Esophagus squamous epithelium (tissue), 5 donors: Measurements from ENCODE around the gene TBC1D1. TPM values are rescaled to one million over a fixed set of nuclear protein-coding genes. Genes with fewer than 3 reads are reported as not detected.

Experiments
- DNase-seq: peaks from one replicate; lab custom pipeline; 2025; lab: John Stamatoyannopoulos, UW
- H3K27ac ChIP-seq, 4 donors: fragments of 200-600 bp; sonication (generic); one replicate each; pipeline ENCODE4 v1.5.1; 2016 to 2019; ENCODE audit warnings: mild to moderate bottlenecking in 1 of 4
- H3K27me3 ChIP-seq, 4 donors: fragments of 200-600 bp; sonication (generic); 1 replicate in 3 of 4; 2 replicates in 1 of 4; pipeline versions ENCODE4 v1.5.1 to v1.6.0; 2017 to 2021; ENCODE audit warnings: antibody characterized with exemption in 1 of 4
- H3K36me3 ChIP-seq, 3 donors: fragments of 200-600 bp; sonication (generic); one replicate each; pipeline ENCODE4 v1.5.1; 2016 to 2019
- H3K4me1 ChIP-seq, 3 donors: fragments of 200-600 bp; sonication (generic); one replicate each; pipeline ENCODE4 v1.5.1; 2017 to 2019
- H3K4me3 ChIP-seq, 4 donors: fragments of 200-600 bp; sonication (generic); 1 replicate in 3 of 4; 2 replicates in 1 of 4; pipeline ENCODE4 v1.5.1; 2016 to 2019; ENCODE audit warnings: mild to moderate bottlenecking in 2 of 4, moderate library complexity in 1 of 4
- H3K9me3 ChIP-seq, 3 donors: fragments of 200-600 bp; sonication (generic); one replicate each; pipeline ENCODE4 v1.5.1; 2016 to 2019
- POLR2A ChIP-seq, 4 donors: fragments of 450-650 bp; IDR thresholded peaks; one replicate each; pipeline ENCODE4 v1.6.1; 2017; ENCODE audit warnings: antibody characterized with exemption in 4 of 4, mild to moderate bottlenecking in 4 of 4, moderate library complexity in 3 of 4
- WGBS, 2 donors: methylation state at CpG; one replicate each; pipeline ENCODE4 v1.1.5; 2018; 5-methylcytosine and 5-hydroxymethylcytosine counted together
- intact Hi-C: fragments of 100-400 bp; cut with DNase I; formaldehyde crosslinking; loops from one replicate; pipeline ENCODE4 v1.15.0; 2022
- total RNA-seq, 4 donors: library from RNA; depleted of rRNA; stranded (reverse); fragments of >200 nt; gene quantifications; one replicate each; pipeline ENCODE4 v1.1.0, GENCODE V29; 2016
- TF ChIP-seq, protein P1 (sequence below), 6 experiments: fragments of 450-650 bp in 4 of 6; fragments of 200-600 bp in 2 of 6; sonication (generic) in 2 of 6; IDR thresholded peaks; one replicate each; pipeline ENCODE4 v1.5.1; 2016 to 2019; ENCODE audit warnings: antibody characterized with exemption in 6 of 6, mild to moderate bottlenecking in 4 of 6, moderate library complexity in 4 of 6
- donor health status: DM: yes; HTN: yes; CAD: no.

Gene TBC1D1
- total RNA-seq, 4 donors from 2014 or later, result 6.9 to 44.6 (median 25.6) TPM

DNA sequence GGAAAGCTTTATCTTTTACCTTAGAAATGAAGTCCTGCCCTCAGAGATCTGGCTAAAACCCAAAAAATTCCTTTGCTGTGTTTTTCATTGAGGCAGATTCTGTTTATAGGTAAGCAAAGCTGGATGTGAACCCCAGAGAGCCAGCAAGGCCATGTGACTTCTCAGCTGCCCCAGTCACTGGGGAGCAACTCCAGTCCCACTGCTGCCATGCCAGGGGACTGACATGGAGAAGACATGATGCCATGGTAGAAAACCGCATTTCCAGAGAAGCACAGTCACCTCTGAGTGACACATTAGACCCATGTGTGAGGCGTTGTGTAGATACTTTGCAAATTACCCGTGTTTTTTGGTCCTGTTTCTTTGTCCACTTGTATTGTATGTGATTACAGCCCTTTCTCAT lies 114.8 kb downstream of the TBC1D1 start:
- Histone ChIP-seq H3K27me3 (no peaks in the 10 kb centered on the region), H3K36me3 (no peaks in the 10 kb centered on the region), H3K27ac (no peak overlapping the region), H3K4me3 (no peak overlapping the region), H3K9me3 (no peaks in the 10 kb centered on the region), H3K4me1 (peaks cover 0 to 48% (median 10%) of the 10 kb centered on the region in 3 donors)
- intact Hi-C loops, result no loop called here
- 80 to 87% methylated on average over 3 of the region's 3 CpGs for WGBS, 2 donors
- DNase-seq, result no peak
- TF ChIP-seq POLR2A (IDR thresholded peaks at IDR 0.05), result no peak
- TF ChIP-seq, protein P1, sequence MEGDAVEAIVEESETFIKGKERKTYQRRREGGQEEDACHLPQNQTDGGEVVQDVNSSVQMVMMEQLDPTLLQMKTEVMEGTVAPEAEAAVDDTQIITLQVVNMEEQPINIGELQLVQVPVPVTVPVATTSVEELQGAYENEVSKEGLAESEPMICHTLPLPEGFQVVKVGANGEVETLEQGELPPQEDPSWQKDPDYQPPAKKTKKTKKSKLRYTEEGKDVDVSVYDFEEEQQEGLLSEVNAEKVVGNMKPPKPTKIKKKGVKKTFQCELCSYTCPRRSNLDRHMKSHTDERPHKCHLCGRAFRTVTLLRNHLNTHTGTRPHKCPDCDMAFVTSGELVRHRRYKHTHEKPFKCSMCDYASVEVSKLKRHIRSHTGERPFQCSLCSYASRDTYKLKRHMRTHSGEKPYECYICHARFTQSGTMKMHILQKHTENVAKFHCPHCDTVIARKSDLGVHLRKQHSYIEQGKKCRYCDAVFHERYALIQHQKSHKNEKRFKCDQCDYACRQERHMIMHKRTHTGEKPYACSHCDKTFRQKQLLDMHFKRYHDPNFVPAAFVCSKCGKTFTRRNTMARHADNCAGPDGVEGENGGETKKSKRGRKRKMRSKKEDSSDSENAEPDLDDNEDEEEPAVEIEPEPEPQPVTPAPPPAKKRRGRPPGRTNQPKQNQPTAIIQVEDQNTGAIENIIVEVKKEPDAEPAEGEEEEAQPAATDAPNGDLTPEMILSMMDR (IDR thresholded peaks at IDR 0.05), result no peak

DNA sequence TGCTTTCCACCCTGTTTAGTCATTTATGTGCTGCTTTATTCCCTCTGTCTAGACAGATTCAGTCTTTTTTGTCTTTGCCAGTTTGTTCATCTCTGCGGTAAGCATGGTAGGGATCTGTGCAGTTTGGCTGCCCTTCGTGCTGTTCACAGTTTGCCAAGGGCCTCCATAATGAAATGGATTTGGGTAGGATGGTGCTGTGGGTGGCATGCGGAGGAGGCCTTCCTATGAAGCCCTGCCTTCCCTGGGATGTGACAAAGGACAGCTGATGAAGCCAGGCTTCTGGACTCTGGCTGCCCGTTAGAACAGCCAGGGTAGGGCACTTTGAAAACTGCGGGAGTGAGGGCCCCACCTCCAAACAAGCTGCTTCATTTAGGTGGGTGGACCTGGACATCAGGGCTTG lies 116.8 kb downstream of the TBC1D1 start:
- TF ChIP-seq, protein P1 (IDR thresholded peaks at IDR 0.05), result no peak
- TF ChIP-seq POLR2A (IDR thresholded peaks at IDR 0.05), result no peak

DNA sequence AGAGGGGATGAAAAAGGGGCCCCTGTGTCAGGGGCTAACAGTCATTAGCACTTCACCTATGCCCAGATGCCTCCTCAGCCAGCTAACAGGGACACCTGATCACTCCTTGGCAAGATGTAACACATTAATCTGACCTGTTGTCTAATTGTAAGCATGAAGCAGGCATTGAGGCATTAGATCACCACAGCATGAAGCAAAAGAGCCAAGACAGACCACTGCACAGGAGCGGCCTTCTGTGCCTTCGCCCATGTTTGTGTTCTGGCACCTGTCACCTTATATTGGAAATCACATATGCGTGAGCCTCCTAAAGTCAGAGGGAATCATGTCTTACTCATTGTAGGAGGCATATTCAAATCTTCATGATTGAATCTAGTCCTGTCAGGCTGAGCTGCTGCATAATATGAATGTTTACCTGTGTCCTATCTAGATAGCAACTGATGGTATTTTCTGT lies 117.7 kb downstream of the TBC1D1 start:
- 75 to 92% methylated on average over 3 of the region's 3 CpGs for WGBS, 2 donors
- Histone ChIP-seq H3K27ac (no peak overlapping the region), H3K9me3 (no peaks in the 10 kb centered on the region), H3K27me3 (no peaks in the 10 kb centered on the region), H3K4me3 (no peak overlapping the region), H3K36me3 (no peaks in the 10 kb centered on the region), H3K4me1 (peaks cover 0 to 46% (median 6%) of the 10 kb centered on the region in 3 donors)
- intact Hi-C loops, result no loop called here
- no peak for TF ChIP-seq POLR2A (IDR thresholded peaks at IDR 0.05)
- TF ChIP-seq, protein P1 (IDR thresholded peaks at IDR 0.05), result no peak
- no peak for DNase-seq

More for the DNA sequence above, 116.8 kb downstream of the TBC1D1 start:
- 63 to 74% methylated on average over 2 to 3 of the region's 5 CpGs for WGBS, 2 donors
- no peaks in the 10 kb centered on the region for H3K9me3 ChIP-seq
- DNase-seq, result no peak
- no peaks in the 10 kb centered on the region for H3K36me3 ChIP-seq
- no peaks in the 10 kb centered on the region for H3K27me3 ChIP-seq
- no peak overlapping the region for H3K4me3 ChIP-seq
- H3K4me1 ChIP-seq, result peaks cover 0 to 48% (median 9%) of the 10 kb centered on the region in 3 donors
- H3K27ac ChIP-seq, result no peak overlapping the region
- intact Hi-C loops, result no loop called here

DNA sequence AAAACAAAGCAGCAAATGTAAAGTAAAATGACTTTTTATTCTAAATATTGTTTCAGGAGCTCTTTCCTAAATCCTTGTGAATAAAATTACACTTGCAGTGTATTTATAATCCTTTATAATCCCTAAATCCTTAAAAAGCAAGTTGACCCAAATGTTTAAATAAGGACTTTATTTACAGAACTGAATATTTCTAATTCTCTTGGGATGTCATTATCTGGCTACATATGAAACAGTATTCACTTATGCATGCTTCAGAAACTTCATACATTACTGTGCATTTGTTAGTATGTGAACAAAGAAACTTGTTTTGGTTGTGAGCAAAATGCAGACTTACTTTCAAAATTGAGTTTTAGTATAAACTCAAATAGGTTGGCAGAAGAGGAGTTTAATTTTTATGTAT lies 118.5 kb downstream of the TBC1D1 start:
- no peak for DNase-seq
- no peak overlapping the region for H3K4me3 ChIP-seq
- peaks cover 0 to 2% (median 0%) of the 10 kb centered on the region in 3 donors for H3K36me3 ChIP-seq
- TF ChIP-seq, protein P1 (IDR thresholded peaks at IDR 0.05), result no peak
- no peak for TF ChIP-seq POLR2A (IDR thresholded peaks at IDR 0.05)
- H3K27ac ChIP-seq, result peak overlapping the region in 1 of 4 donors; percentile 3
- H3K9me3 ChIP-seq, result no peaks in the 10 kb centered on the region
- intact Hi-C loops, result no loop called here
- H3K4me1 ChIP-seq, result peaks cover 0 to 47% (median 6%) of the 10 kb centered on the region in 3 donors
- H3K27me3 ChIP-seq, result no peaks in the 10 kb centered on the region

DNA sequence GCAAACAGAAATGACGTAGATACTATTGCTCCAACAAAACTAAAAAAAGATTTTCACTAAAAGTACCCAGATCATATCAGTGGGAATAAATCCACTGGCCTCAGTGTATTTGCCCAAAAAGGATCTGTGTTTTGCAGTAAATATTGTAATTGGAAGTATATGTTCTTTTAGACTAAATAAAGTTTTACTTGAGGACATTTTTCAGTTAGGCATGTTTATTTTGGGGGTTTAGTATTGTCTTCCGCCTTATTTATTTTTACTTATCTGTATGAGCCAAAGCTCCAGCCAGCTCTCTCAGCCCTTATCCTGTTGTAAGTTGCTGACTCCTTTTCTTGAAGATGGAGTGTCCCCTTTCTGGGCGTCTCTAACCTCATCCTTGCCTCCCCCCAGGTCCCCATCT lies 119.1 kb downstream of the TBC1D1 start:
- WGBS, 2 donors, result 77 to 79% methylated on average over 3 of the region's 3 CpGs
- H3K27ac ChIP-seq, result peak overlapping the region in 2 of 4 donors; percentile 3 to 39
- intact Hi-C loops, result no loop called here
- peaks cover 0 to 7% (median 0%) of the 10 kb centered on the region in 3 donors for H3K36me3 ChIP-seq
- no peak for TF ChIP-seq POLR2A (IDR thresholded peaks at IDR 0.05)
- TF ChIP-seq, protein P1 (IDR thresholded peaks at IDR 0.05), result no peak
- H3K4me3 ChIP-seq, result no peak overlapping the region
- no peak for DNase-seq
- no peaks in the 10 kb centered on the region for H3K27me3 ChIP-seq
- H3K4me1 ChIP-seq, result peaks cover 0 to 48% (median 5%) of the 10 kb centered on the region in 3 donors
- H3K9me3 ChIP-seq, result no peaks in the 10 kb centered on the region
